GM12878 (cell line): Measurements from ENCODE around the gene VASH1. TPM values are rescaled to one million over a fixed set of nuclear protein-coding genes. Genes with fewer than 3 reads are reported as not detected.

Source experiments
- ASH2L ChIP-seq: fragments of 300-600, 200-600 bp; sonication (generic); IDR thresholded peaks from 2 replicates; pipeline ENCODE4 v1.6.1; 2017; ENCODE audit warnings: low read depth, mild to moderate bottlenecking, borderline replicate concordance
- BCL11A ChIP-seq: IDR thresholded peaks from 2 replicates; pipeline ENCODE4 v1.6.1; 2011; ENCODE audit warnings: low read depth, low read length
- EGR1 ChIP-seq, 2 experiments: IDR thresholded peaks; 1 replicate in 1 of 2; 2 replicates in 1 of 2; pipeline ENCODE4 v1.6.1; 2011 to 2012; ENCODE audit warnings: low read depth in 2 of 2, low read length in 2 of 2, borderline replicate concordance in 1 of 2, mild to moderate bottlenecking in 1 of 2, moderate library complexity in 1 of 2
- IKZF1 ChIP-seq: fragments of 450-650 bp; conservative IDR thresholded peaks from 2 replicates; pipeline ENCODE4 v1.6.1; 2017; ENCODE audit warnings: antibody characterized with exemption, mild to moderate bottlenecking
- JUND ChIP-seq: IDR thresholded peaks from 2 replicates; pipeline ENCODE4 v1.6.1; 2012; ENCODE audit warnings: low read depth, mild to moderate bottlenecking, low read length, improper control_type of control experiment, moderate library complexity
- KAT2A ChIP-seq: conservative IDR thresholded peaks from 2 replicates; pipeline ENCODE4 v1.6.1; 2011; ENCODE audit warnings: low read depth, low read length; ENCODE audit not compliant: control insufficient read depth
- MYC ChIP-seq: IDR thresholded peaks from 2 replicates; pipeline ENCODE4 v1.6.1; 2011; ENCODE audit warnings: mild to moderate bottlenecking, low read length, moderate library complexity, inconsistent platforms; ENCODE audit not compliant: insufficient read depth, insufficient replicate concordance, insufficient read length, severe bottlenecking
- NFIC ChIP-seq: IDR thresholded peaks from 2 replicates; pipeline ENCODE4 v1.6.1; 2012; ENCODE audit warnings: low read depth, mild to moderate bottlenecking, inconsistent platforms, low read length, moderate library complexity
- NR2C2 ChIP-seq: IDR thresholded peaks from 2 replicates; pipeline ENCODE4 v1.6.1; 2011; ENCODE audit warnings: borderline replicate concordance, low read depth; ENCODE audit not compliant: control insufficient read depth, insufficient read length
- PAX8 ChIP-seq: fragments of 450-650 bp; IDR thresholded peaks from 2 replicates; pipeline ENCODE4 v1.6.1; 2017; ENCODE audit warnings: mild to moderate bottlenecking, moderate library complexity
- POLR2AphosphoS2 ChIP-seq: IDR thresholded peaks from 2 replicates; pipeline ENCODE4 v1.6.1; 2011; ENCODE audit warnings: low read depth, mild to moderate bottlenecking, low read length, improper control_type of control experiment, moderate library complexity
- RELB ChIP-seq: fragments of 450-650 bp; IDR thresholded peaks from 2 replicates; pipeline ENCODE4 v1.6.1; 2017; ENCODE audit warnings: low read depth, mild to moderate bottlenecking, moderate library complexity
- SMARCA5 ChIP-seq: fragments of 450-650 bp; IDR thresholded peaks from 2 replicates; pipeline ENCODE4 v1.6.1; 2017; ENCODE audit warnings: mild to moderate bottlenecking
- SPI1 ChIP-seq: IDR thresholded peaks from 2 replicates; pipeline ENCODE4 v1.6.1; 2011; ENCODE audit warnings: low read depth, mild to moderate bottlenecking, low read length, moderate library complexity, borderline replicate concordance; ENCODE audit not compliant: insufficient read depth
- SRF ChIP-seq, 2 experiments: IDR thresholded peaks; 2 replicates each; pipeline ENCODE4 v1.6.1; 2011; ENCODE audit warnings: low read depth in 2 of 2, low read length in 2 of 2, mild to moderate bottlenecking in 1 of 2, moderate library complexity in 1 of 2
- TCF12 ChIP-seq: IDR thresholded peaks from 2 replicates; pipeline ENCODE4 v1.6.1; 2011; ENCODE audit warnings: low read depth, mild to moderate bottlenecking, low read length
- polyA plus RNA-seq, 11 experiments: library from polyadenylated mRNA; depleted of rRNA in 4 of 11; unstranded in 6 of 11; stranded (reverse) in 5 of 11; fragments of >200 nt; fragmentation: Nextera tagmentation in 4 of 11; fragmentation: Illumina TruSeq in 1 of 11; extraction: Ambion mirVana in 4 of 11; extraction: Trizol in 1 of 11; gene quantifications; 1 replicate in 1 of 11; 2 replicates in 10 of 11; pipeline versions ENCODE4 v1.2.1 to v1.2.3, GENCODE V29; 2011 to 2016; ENCODE audit warnings: inconsistent platforms in 2 of 11, missing spikeins in 2 of 11, low read depth in 1 of 11
- total RNA-seq, 4 experiments: library from RNA; depleted of rRNA in 3 of 4; stranded (reverse); fragments of >200 nt in 3 of 4; fragmentation: Illumina TruSeq in 1 of 4; extraction: Trizol in 1 of 4; gene quantifications; 2 replicates each; pipeline versions ENCODE4 v1.2.1 to v1.2.3, GENCODE V29; 2013 to 2021
- TF ChIP-seq, protein P1 (sequence below): fragments of 450-650 bp; IDR thresholded peaks from 2 replicates; pipeline ENCODE4 v1.6.1; 2017; ENCODE audit warnings: mild to moderate bottlenecking, low read depth, inconsistent platforms; ENCODE audit not compliant: poor library complexity, severe bottlenecking
- TF ChIP-seq, protein P2 (sequence below): fragments of 150-350 bp; IDR thresholded peaks from 2 replicates; pipeline ENCODE4 v1.6.1; 2014; ENCODE audit warnings: mild to moderate bottlenecking, low read depth, low read length
- TF ChIP-seq, protein P3 (sequence below): fragments of 450-650 bp; IDR thresholded peaks from 2 replicates; pipeline ENCODE4 v1.6.1; 2018; ENCODE audit warnings: borderline replicate concordance, mild to moderate bottlenecking; ENCODE audit not compliant: partially characterized antibody
- TF ChIP-seq, protein P4 (sequence below): fragments of 450-650 bp; conservative IDR thresholded peaks from 2 replicates; pipeline ENCODE4 v1.6.1; 2017; ENCODE audit warnings: mild to moderate bottlenecking, moderate library complexity

Gene VASH1
- total and polyA plus RNA-seq, 10 of the 15 experiments (the other 5 are each of a cell fraction or from before 2014, with no cell fraction given): 0.06 to 2.3 (median 0.53) TPM

- TF ChIP-seq, protein P1, sequence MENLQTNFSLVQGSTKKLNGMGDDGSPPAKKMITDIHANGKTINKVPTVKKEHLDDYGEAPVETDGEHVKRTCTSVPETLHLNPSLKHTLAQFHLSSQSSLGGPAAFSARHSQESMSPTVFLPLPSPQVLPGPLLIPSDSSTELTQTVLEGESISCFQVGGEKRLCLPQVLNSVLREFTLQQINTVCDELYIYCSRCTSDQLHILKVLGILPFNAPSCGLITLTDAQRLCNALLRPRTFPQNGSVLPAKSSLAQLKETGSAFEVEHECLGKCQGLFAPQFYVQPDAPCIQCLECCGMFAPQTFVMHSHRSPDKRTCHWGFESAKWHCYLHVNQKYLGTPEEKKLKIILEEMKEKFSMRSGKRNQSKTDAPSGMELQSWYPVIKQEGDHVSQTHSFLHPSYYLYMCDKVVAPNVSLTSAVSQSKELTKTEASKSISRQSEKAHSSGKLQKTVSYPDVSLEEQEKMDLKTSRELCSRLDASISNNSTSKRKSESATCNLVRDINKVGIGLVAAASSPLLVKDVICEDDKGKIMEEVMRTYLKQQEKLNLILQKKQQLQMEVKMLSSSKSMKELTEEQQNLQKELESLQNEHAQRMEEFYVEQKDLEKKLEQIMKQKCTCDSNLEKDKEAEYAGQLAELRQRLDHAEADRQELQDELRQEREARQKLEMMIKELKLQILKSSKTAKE: no peak
- TF ChIP-seq, protein P2, sequence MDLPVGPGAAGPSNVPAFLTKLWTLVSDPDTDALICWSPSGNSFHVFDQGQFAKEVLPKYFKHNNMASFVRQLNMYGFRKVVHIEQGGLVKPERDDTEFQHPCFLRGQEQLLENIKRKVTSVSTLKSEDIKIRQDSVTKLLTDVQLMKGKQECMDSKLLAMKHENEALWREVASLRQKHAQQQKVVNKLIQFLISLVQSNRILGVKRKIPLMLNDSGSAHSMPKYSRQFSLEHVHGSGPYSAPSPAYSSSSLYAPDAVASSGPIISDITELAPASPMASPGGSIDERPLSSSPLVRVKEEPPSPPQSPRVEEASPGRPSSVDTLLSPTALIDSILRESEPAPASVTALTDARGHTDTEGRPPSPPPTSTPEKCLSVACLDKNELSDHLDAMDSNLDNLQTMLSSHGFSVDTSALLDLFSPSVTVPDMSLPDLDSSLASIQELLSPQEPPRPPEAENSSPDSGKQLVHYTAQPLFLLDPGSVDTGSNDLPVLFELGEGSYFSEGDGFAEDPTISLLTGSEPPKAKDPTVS: no peak
- TF ChIP-seq NR2C2 (no peak), EGR1 (IDR thresholded peaks at IDR 0.05; ENCODE audit: borderline replicate concordance in 1 of 2, low read depth in 2 of 2, low read length in 2 of 2) (0 out of 3 replicates have a peak, but pooled peaks of 1 of the 2 experiments have one; percentile 38), BCL11A (0 out of 2 replicates have a peak, but pooled peaks have one; percentile 27), RELB (peak; percentile 54; the same call in 1 of the 2 replicates), SMARCA5 (no peak), JUND (no peak), MYC (no peak), ASH2L (no peak), SPI1 (peak; percentile 84), IKZF1 (peak; percentile 91), TCF12 (0 out of 2 replicates have a peak, but pooled peaks have one; percentile 9), KAT2A (no peak), PAX8 (no peak), NFIC (peak; percentile 68), POLR2AphosphoS2 (no peak), SRF (IDR thresholded peaks at IDR 0.05; ENCODE audit: low read depth in 2 of 2, low read length in 2 of 2) (0 out of 4 replicates have a peak, but pooled peaks of 1 of the 2 experiments have one; percentile 24)
- TF ChIP-seq, protein P3, sequence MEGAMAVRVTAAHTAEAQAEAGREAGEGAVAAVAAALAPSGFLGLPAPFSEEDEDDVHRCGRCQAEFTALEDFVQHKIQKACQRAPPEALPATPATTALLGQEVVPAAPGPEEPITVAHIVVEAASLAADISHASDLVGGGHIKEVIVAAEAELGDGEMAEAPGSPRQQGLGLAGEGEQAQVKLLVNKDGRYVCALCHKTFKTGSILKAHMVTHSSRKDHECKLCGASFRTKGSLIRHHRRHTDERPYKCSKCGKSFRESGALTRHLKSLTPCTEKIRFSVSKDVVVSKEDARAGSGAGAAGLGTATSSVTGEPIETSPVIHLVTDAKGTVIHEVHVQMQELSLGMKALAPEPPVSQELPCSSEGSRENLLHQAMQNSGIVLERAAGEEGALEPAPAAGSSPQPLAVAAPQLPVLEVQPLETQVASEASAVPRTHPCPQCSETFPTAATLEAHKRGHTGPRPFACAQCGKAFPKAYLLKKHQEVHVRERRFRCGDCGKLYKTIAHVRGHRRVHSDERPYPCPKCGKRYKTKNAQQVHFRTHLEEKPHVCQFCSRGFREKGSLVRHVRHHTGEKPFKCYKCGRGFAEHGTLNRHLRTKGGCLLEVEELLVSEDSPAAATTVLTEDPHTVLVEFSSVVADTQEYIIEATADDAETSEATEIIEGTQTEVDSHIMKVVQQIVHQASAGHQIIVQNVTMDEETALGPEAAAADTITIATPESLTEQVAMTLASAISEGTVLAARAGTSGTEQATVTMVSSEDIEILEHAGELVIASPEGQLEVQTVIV: no peak
- TF ChIP-seq, protein P4, sequence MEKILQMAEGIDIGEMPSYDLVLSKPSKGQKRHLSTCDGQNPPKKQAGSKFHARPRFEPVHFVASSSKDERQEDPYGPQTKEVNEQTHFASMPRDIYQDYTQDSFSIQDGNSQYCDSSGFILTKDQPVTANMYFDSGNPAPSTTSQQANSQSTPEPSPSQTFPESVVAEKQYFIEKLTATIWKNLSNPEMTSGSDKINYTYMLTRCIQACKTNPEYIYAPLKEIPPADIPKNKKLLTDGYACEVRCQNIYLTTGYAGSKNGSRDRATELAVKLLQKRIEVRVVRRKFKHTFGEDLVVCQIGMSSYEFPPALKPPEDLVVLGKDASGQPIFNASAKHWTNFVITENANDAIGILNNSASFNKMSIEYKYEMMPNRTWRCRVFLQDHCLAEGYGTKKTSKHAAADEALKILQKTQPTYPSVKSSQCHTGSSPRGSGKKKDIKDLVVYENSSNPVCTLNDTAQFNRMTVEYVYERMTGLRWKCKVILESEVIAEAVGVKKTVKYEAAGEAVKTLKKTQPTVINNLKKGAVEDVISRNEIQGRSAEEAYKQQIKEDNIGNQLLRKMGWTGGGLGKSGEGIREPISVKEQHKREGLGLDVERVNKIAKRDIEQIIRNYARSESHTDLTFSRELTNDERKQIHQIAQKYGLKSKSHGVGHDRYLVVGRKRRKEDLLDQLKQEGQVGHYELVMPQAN: no peak
Observed at GRCh38 chr14:76720382-76720813, 40.9 kb upstream of the VASH1 start (continued).
